Hepatocyte (in vitro differentiated cells): ENCODE measurements around the gene FOXO3. TPM values are rescaled to one million over a fixed set of nuclear protein-coding genes. Genes with fewer than 3 reads are reported as not detected.

Experiments
- DNase-seq: peaks from one replicate; pipeline ENCODE4 v3.0.0-alpha.2; 2016; ENCODE audit warnings: low spot score
- H2AFZ ChIP-seq: fragments of 200-600 bp; sonication (generic); 2 replicates; pipeline ENCODE4 v1.6.0; 2016; ENCODE audit warnings: antibody characterized with exemption, mild to moderate bottlenecking
- H3K27ac ChIP-seq: fragments of 200-600 bp; sonication (generic); 2 replicates; pipeline ENCODE4 v1.5.1; 2016; ENCODE audit warnings: mild to moderate bottlenecking
- H3K27me3 ChIP-seq: fragments of 200-600 bp; sonication (generic); 2 replicates; pipeline ENCODE4 v1.6.1; 2016
- H3K36me3 ChIP-seq: fragments of 200-600 bp; sonication (generic); replicated peaks from 2 replicates; pipeline ENCODE4 v1.5.1; 2016; ENCODE audit warnings: low read depth; ENCODE audit not compliant: insufficient read depth
- H3K4me1 ChIP-seq: fragments of 200-600 bp; sonication (generic); 2 replicates; pipeline ENCODE4 v1.5.1; 2016; ENCODE audit warnings: mild to moderate bottlenecking, moderate library complexity; ENCODE audit not compliant: insufficient read depth
- H3K4me2 ChIP-seq: fragments of 200-600 bp; sonication (generic); 2 replicates; pipeline ENCODE4 v1.6.0; 2016
- H3K4me3 ChIP-seq: fragments of 200-600 bp; sonication (generic); 2 replicates; pipeline ENCODE4 v1.5.1; 2016; ENCODE audit warnings: mild to moderate bottlenecking
- H3K79me2 ChIP-seq: fragments of 200-600 bp; sonication (generic); 2 replicates; pipeline ENCODE4 v1.6.0; 2017; ENCODE audit warnings: mild to moderate bottlenecking
- H3K9me2 ChIP-seq: fragments of 200-600 bp; sonication (generic); replicated peaks from 2 replicates; pipeline ENCODE4 v1.6.0; 2017; ENCODE audit warnings: mild to moderate bottlenecking; ENCODE audit not compliant: insufficient read depth
- H3K9me3 ChIP-seq: fragments of 200-600 bp; sonication (generic); 2 replicates; pipeline ENCODE4 v1.5.1; 2016; ENCODE audit warnings: low read depth, mild to moderate bottlenecking
- H4K20me1 ChIP-seq: fragments of 200-600 bp; sonication (generic); 2 replicates; pipeline ENCODE4 v1.6.0; 2016; ENCODE audit warnings: mild to moderate bottlenecking; ENCODE audit not compliant: insufficient read depth, poor library complexity, severe bottlenecking
- CTCF ChIP-seq: fragments of 200-600 bp; sonication (generic); IDR thresholded peaks from 2 replicates; pipeline ENCODE4 v1.5.1; 2016; ENCODE audit warnings: antibody characterized with exemption, mild to moderate bottlenecking; ENCODE audit not compliant: poor library complexity
- EZH2 ChIP-seq: fragments of 200-600 bp; sonication (generic); IDR thresholded peaks from 2 replicates; pipeline ENCODE4 v1.6.1; 2016; ENCODE audit warnings: antibody characterized with exemption, mild to moderate bottlenecking, borderline replicate concordance
- EZH2phosphoT487 ChIP-seq: fragments of 200-600 bp; sonication (generic); IDR thresholded peaks from one replicate; pipeline ENCODE4 v1.6.1; 2018; ENCODE audit warnings: antibody characterized with exemption, mild to moderate bottlenecking, low read depth, moderate library complexity; ENCODE audit not compliant: unreplicated experiment, severe bottlenecking
- WGBS: methylation state at CpG from one replicate; pipeline ENCODE4 v1.1.6; 2016; ENCODE audit warnings: low lambda C conversion rate; ENCODE audit errors: missing lambda C conversion rate; 5-methylcytosine and 5-hydroxymethylcytosine counted together
- polyA plus RNA-seq: library from polyadenylated mRNA; unstranded; fragments of >200 nt; fragmentation: Nextera tagmentation; extraction: Ambion mirVana; gene quantifications from 2 replicates; pipeline ENCODE4 v1.2.1, GENCODE V29; 2016
- total RNA-seq: library from RNA; depleted of rRNA; stranded (reverse); fragments of >200 nt; gene quantifications from 2 replicates; pipeline ENCODE4 v1.2.3, GENCODE V29; 2014

The FOXO3 gene
- total and polyA plus RNA-seq, 2 experiments from 2014 or later, result 44.6 to 54.9 TPM

- H3K9me3 ChIP-seq, result no peaks in the 10 kb centered on the region
- H3K4me2 ChIP-seq, result no peak overlapping the region
- no peaks in the 10 kb centered on the region for H3K36me3 ChIP-seq
- WGBS, result 95% methylated on average over 1 of the region's 1 CpG
- peaks cover 4% of the 10 kb centered on the region for H3K4me1 ChIP-seq
- peaks cover 60% of the 10 kb centered on the region for H4K20me1 ChIP-seq
- no peak overlapping the region for H3K27ac ChIP-seq
- H2AFZ ChIP-seq, result no peak overlapping the region
- no peaks in the 10 kb centered on the region for H3K27me3 ChIP-seq
- H3K9me2 ChIP-seq, result no peaks in the 10 kb centered on the region
- no peak for TF ChIP-seq EZH2
- no peak for TF ChIP-seq EZH2phosphoT487
- no peak for TF ChIP-seq CTCF
- DNase-seq, result no peak
- H3K4me3 ChIP-seq, result no peak overlapping the region
- H3K79me2 ChIP-seq, result peaks cover 100% of the 10 kb centered on the region
These were observed 109.0 kb downstream of the FOXO3 start for GRCh38 chr6:108669673-108670072.

- no peak overlapping the region for H3K4me3 ChIP-seq
- H2AFZ ChIP-seq, result no peak overlapping the region
- no peaks in the 10 kb centered on the region for H3K36me3 ChIP-seq
- H3K9me2 ChIP-seq, result no peaks in the 10 kb centered on the region
- no peak for DNase-seq
- no peak overlapping the region for H3K27ac ChIP-seq
- no peaks in the 10 kb centered on the region for H3K27me3 ChIP-seq
- H3K9me3 ChIP-seq, result no peaks in the 10 kb centered on the region
- peaks cover 62% of the 10 kb centered on the region for H4K20me1 ChIP-seq
- TF ChIP-seq EZH2phosphoT487 (no peak), EZH2 (no peak), CTCF (no peak)
- H3K4me2 ChIP-seq, result no peak overlapping the region
- H3K79me2 ChIP-seq, result peaks cover 100% of the 10 kb centered on the region
- 65% methylated on average over 2 of the region's 2 CpGs for WGBS
- peaks cover 11% of the 10 kb centered on the region for H3K4me1 ChIP-seq
These were observed 110.5 kb downstream of the FOXO3 start for GRCh38 chr6:108671175-108671574.

GRCh38 chr6:108671790-108672189 is 111.1 kb downstream of the FOXO3 start:
- TF ChIP-seq EZH2phosphoT487 (no peak), EZH2 (no peak), CTCF (no peak)
- H3K4me3 ChIP-seq, result no peak overlapping the region
- DNase-seq, result no peak
- peaks cover 17% of the 10 kb centered on the region for H3K4me1 ChIP-seq
- H3K79me2 ChIP-seq, result peaks cover 94% of the 10 kb centered on the region
- no peaks in the 10 kb centered on the region for H3K36me3 ChIP-seq
- 69% methylated on average over 4 of the region's 4 CpGs for WGBS
- H3K9me3 ChIP-seq, result no peaks in the 10 kb centered on the region
- H3K9me2 ChIP-seq, result no peaks in the 10 kb centered on the region
- H3K27me3 ChIP-seq, result no peaks in the 10 kb centered on the region
- peaks cover 63% of the 10 kb centered on the region for H4K20me1 ChIP-seq
- no peak overlapping the region for H3K27ac ChIP-seq
- H2AFZ ChIP-seq, result no peak overlapping the region
- no peak overlapping the region for H3K4me2 ChIP-seq

- Histone ChIP-seq H3K4me2 (no peak overlapping the region), H4K20me1 (peaks cover 70% of the 10 kb centered on the region), H3K79me2 (peaks cover 94% of the 10 kb centered on the region), H3K4me1 (peaks cover 24% of the 10 kb centered on the region), H3K9me2 (no peaks in the 10 kb centered on the region), H3K9me3 (no peaks in the 10 kb centered on the region), H3K36me3 (no peaks in the 10 kb centered on the region), H3K27ac (no peak overlapping the region), H3K4me3 (no peak overlapping the region), H3K27me3 (no peaks in the 10 kb centered on the region), H2AFZ (no peak overlapping the region)
- no peak for TF ChIP-seq EZH2phosphoT487
- DNase-seq, result no peak
- 85% methylated on average over 3 of the region's 3 CpGs for WGBS
These were observed 111.9 kb downstream of the FOXO3 start for GRCh38 chr6:108672641-108673040.
